Glomerular visceral epithelial cell (primary cell): Measurements from ENCODE around the gene SLC24A4.

Experiments used
- DNase-seq: peaks from one replicate; pipeline ENCODE4 v3.0.0-alpha.2; 2016; ENCODE audit errors: extremely low spot score

Gene SLC24A4

GRCh38 chr14:92316937-92317336 is 6.0 kb upstream of the SLC24A4 start:
- DNase-seq = peak; percentile 4

GRCh38 chr14:92317511-92317910 is 5.5 kb upstream of the SLC24A4 start:
- peak; percentile 8 for DNase-seq

DNA sequence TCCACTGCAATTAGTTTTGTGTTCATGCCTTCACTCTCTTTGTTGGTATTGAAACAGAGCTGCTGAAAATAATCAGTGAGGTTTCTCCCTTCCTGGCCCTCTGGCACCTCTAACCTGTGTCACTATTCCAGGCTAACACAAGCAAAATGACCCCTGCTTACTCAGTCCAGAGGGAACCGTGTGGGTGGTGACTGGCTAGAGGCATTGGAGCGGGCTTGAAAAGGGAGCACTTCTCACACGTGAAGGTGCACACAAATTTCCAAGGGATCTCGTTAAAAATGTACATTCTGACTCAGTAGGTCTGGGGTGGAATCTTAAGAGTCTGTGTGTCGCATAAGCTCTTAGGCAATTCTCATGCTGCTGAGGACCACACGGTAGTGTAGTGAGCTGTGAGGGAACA is 1.3 kb upstream of the SLC24A4 start:
- no peak for DNase-seq

GRCh38 chr14:92322516-92322915 is 449 bp upstream of the SLC24A4 start:
- no peak for DNase-seq

DNA sequence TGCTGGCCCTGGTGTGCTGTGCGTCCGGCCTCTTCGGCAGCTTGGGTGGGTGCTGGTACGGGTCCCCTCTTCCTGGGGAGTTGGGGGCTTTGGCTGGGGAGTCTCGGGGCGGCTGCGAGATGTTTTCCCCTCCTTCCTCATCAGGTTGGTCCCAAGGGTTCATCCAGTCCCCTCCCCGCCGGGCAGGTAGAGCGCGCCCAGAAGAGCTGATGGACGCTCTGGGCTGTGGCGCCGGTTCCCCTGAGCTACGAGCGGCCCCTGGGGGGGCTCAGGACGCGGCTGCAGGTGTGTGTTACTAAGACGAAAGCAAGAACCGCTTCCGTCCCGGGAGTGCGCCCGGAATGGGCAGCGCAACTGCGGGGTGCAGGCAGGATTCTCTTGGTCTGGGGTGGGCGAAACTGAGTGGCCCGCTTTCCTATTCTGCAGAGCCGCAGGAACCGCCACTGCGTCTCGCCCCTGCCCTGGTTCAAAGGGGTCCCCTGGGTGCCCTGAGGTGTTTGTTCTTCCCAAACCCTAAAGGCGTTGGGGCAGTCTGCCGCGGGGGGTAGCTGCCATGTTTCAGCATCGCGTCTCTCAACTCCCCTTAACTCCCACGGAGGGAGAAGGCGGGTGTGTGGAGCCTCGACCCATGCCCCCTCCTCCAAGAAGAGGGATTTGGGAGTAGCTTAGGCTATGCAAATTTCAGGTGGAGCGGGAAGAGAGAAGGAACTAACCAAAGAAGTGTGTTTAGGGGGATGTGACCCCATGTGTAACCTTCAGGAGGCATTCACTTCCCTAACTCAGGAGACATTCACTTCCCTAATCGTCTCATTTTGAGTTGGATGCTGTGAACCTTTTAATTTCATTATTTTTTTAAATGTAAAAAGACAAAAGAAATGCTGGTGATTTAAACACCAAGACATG is 1.2 kb downstream of the SLC24A4 start:
- no peak for DNase-seq

- DNase-seq = peak; percentile 4
Measured at GRCh38 chr14:92325835-92326234, 2.9 kb downstream of the SLC24A4 start.

GRCh38 chr14:92328664-92329255 is 5.8 kb downstream of the SLC24A4 start:
- no peak for DNase-seq

DNA sequence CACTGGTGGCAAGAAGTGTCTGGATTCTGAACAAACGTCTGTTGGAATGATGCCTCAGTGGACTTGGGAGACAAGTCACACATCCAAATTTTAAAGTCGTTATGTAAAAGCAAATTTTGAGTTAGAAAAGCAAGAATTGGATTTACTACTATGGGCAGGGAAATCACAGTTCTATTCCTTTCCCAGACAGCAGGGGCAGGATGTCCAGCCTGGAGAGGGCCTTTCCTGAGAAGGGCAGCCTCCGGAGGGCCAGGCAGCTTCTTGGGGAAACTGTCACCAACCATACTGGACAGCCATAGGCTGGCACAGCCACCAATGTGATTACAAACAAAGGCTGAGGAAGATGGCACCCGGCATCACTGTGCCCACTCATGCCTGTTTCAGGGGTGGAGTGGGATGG is 11.1 kb downstream of the SLC24A4 start:
- no peak for DNase-seq

DNA sequence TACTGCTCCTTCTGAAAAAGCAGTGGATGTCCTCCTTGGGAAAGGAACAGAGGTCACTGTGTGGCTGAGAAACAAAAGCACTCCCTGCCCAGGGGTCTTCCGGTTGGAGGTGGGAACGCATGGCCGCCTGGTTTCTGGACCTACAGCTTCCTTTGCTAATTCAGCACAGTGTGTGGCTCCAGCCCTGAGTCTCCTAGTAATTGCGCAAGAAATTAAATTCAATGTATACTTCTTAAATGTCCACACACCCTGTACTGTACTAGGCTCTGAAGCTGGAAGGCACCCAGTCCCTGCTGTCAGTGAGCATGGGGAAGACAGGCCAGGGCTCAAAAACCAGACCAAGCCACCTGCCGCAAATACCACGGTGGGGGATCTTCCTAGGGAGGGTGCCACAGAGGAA is 13.4 kb downstream of the SLC24A4 start:
- no peak for DNase-seq

- no peak for DNase-seq
Measured at GRCh38 chr14:92339426-92339825, 16.5 kb downstream of the SLC24A4 start.

DNA sequence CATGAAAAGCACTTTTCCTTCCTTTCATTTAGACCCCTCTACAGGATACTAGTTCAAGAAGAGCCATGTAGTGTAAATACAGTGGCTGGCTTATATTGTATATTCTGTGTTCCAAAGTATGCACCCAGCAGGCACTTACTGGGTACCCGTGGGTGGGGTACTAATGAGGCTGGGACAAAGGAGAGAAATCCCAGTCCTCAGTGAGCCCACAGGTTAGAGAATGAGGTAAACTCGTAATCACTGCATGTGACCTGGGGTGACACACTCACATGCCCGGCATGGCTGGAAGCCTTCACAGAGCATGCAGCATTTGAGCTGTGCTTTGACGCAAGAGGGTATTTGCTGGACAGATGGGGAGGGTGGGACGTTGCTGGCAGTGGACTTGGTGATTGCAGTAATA is 17.1 kb downstream of the SLC24A4 start:
- DNase-seq = no peak

DNA sequence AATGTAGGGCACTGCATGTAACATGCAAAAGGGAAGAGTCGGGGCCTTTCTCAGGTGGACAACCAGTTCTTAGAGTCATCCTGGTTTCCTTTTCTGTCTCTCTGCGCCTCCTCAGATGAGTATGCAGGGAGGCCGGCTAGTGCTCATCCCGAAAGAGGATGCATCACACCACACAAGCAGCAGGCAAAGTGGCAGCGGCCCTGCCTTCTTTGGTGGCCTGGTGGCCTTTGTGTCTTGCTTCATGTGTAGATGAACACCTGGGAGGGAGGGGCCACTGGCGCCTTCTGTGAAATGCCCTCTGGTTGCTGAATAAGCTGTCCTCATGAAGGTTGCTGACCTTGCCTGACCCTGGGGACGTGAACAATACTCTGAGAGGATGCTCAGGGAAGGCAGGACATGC is 18.0 kb downstream of the SLC24A4 start:
- no peak for DNase-seq

DNA sequence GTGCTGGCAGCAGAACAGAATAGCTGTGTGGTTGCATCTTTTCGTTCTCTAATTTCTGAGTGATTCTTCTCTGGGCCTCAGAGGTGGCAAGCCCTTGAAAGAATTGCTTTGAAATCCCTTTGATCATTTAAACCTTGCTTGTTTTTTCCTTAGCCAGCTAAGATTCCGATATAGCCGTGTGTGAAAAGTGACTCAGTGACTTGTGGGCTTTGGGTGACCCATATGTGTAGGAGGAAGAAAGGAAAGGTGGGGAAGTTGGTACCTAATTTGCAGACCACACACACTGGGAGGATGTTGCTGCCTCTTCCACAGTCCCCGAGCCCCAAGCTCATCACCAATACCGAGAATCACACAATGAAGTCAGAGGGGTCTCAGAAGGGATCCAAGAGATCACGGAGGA is 18.8 kb downstream of the SLC24A4 start:
- DNase-seq = no peak

GRCh38 chr14:92348154-92348553 is 25.2 kb downstream of the SLC24A4 start:
- no peak for DNase-seq

- DNase-seq = no peak
Measured at GRCh38 chr14:92351750-92352149, 28.8 kb downstream of the SLC24A4 start.

DNA sequence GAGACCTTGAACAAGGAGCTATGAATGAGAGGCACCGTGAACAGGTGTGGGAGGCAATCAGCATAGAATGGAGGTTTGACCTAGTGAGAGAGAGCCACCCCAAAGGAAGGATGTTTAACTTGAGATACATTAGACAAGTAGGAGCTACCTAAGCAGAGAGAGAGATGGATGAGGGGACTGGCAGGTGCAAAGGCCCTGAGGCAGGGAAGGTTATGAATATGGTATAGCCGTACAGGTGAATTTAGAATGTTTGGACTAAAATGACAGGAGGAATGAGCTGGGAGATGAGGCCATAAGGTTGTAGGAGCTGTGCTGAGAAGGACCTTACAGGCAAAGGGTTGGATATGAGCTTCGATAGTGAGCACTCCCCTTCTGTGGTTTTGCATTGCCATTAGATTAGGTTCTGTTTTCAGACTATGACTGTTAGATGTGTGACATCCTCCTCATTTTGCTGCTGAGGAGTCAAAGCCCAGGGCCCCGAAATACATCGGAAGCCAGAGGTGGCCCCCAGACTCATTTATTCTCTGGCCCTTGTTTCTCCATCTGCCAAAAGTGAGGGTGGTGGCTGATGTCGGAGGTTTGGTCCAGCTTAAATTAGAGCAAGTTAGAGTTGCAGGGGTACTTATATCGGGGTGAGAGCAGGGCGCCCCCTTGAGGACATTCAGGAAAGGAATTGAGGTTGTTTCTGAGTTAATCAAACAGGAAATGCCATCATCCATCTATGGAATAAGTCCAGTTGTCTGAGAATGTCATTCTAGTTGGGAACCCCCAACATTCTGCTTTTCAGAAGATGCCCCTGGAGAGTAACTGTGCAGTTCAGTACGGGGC is 29.4 kb downstream of the SLC24A4 start:
- DNase-seq = peak; percentile 12

- no peak for DNase-seq
Measured at GRCh38 chr14:92353447-92353846, 30.5 kb downstream of the SLC24A4 start.

DNA sequence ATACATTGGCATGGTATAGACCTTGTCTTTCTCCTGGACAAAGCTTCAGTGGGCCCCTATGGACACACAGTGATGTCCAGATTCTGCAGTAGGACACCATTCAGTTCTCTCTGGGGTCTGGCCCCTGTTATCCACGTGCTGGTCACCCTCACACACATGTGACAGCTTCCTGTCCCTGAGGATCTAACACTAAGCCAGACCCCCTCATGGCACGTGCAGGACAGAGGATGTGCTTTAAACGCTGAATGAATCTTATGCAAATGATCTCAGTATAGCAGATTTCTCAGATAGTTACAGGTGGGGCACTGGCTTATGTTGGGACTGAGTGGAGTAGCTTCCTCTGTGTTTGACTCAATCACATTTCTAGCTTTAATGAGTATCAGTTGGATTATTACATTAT is 33.7 kb downstream of the SLC24A4 start:
- no peak for DNase-seq

DNA sequence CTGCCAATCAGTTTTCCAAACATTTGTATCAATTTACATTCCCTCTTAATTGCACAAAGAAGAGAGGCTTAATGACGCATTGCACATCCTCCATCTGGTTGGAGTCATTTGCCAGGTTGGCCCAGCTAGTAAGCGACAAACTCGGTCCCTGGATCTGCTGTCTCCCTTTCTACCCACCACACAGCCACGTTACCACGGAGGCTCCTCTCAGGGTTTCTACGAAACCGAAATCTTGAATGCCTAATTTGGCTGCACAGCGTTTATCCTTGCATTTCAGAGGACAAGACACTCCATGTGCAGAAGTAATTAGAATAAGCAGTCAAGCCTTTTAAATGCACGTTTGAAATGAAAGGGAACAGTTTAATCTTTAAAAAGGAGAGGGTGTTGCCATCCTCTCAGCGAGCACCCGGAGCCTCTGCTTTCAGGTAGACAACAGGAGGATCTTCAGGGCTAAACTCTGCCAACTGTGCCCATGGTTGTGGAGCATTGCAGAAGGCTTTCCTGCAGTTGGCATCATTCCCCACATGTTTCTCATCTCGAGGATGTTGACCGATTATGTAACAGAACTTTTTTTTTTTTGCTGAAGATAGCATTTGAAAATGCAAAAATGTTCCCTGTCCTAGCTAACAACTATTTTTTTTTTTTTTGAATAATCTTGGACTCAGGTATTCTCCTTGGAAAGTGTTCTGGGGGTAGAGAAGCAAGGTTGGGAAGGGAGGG is 37.8 kb downstream of the SLC24A4 start:
- DNase-seq = no peak

GRCh38 chr14:92362781-92363235 is 39.8 kb downstream of the SLC24A4 start:
- DNase-seq = peak; percentile 12

DNA sequence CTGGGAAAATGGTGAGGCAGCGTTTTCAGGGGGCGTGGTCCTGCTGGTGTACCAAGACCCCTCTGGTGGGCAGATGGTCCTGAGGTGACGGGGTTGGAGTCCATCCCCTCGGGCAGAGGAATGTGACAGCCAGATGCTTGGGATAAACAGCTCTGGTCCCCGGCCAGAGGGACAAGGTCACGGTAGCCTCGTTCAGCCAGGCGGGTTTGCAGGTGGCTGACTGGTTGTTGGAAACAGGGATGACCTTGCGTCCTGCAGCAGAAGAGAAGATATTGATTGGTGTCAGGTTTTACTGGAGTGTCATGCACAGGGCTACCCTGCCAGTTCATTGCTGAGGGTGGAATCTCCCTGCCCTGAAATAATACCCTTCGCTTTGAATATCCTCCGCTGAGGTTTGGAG is 43.3 kb downstream of the SLC24A4 start:
- no peak for DNase-seq

DNA sequence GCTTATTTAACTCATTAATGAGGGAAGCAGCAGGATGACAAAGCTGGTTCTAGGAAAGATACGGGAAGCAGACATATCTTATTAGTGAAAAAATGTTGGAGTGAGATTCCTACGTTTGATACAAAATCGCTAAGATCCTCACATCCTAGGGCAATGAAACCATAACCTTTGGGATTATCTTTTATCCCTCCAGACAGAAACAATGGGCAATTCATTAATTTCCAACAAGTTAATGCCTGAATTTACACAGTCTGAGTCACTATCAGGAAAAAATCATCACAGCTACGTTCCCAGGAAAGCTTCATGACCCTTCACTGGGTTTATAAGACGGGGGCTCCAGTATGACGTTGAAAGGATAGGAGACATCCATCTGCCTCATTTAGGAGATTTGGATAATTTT is 45.0 kb downstream of the SLC24A4 start:
- DNase-seq = no peak
